Suppressor macrophage treated with lipopolysaccharide for 4 hours (primary cell): ENCODE measurements around the gene PDZD11.
A peak's percentile ranks its signal among the peaks of the same experiment; 100 is the strongest.
"Not testable (repeated sequence)": the region's sequence is repeated elsewhere in the genome, so short reads cannot be mapped to it uniquely, and the experiment has no call there.

Experiments
- DNase-seq: peaks from one replicate; pipeline ENCODE4 v3.0.0-alpha.2; 2020

PDZD11 gene

GRCh38 chrX:70289793-70290770 lies at the start of gene PDZD11, which contains the start of gene KIF4A:
PDZD11 (minus strand) TSS chrX:70289927; CDS start chrX:70289341, 586 bp downstream.
KIF4A (plus strand) TSS chrX:70290104; CDS start chrX:70290459, 355 bp downstream.
- DNase-seq = peak; percentile 85

- DNase-seq = peak; percentile 56
Measured at GRCh38 chrX:70338290-70338689, 48.6 kb upstream of the PDZD11 start.

GRCh38 chrX:70336767-70337166 lies 47.0 kb upstream of the PDZD11 start:
- peak; percentile 32 for DNase-seq

- DNase-seq = no peak
Measured at GRCh38 chrX:70332600-70332999, 42.9 kb upstream of the PDZD11 start.

- DNase-seq = no peak
Measured at GRCh38 chrX:70331161-70331560, 41.4 kb upstream of the PDZD11 start.

- no peak for DNase-seq
Measured at GRCh38 chrX:70324326-70324725, 34.6 kb upstream of the PDZD11 start.

- not testable (repeated sequence) for DNase-seq
Measured at GRCh38 chrX:70323628-70324027, 33.9 kb upstream of the PDZD11 start.

- DNase-seq = no peak
Measured at GRCh38 chrX:70322784-70323183, 33.1 kb upstream of the PDZD11 start.

- no peak for DNase-seq
Measured at GRCh38 chrX:70313503-70313902, 23.8 kb upstream of the PDZD11 start.

- DNase-seq = no peak
Measured at GRCh38 chrX:70301716-70302115, 12.0 kb upstream of the PDZD11 start.

GRCh38 chrX:70293621-70294020 lies 3.9 kb upstream of the PDZD11 start:
- DNase-seq = no peak

- no peak for DNase-seq
Measured at GRCh38 chrX:70292788-70293187, 3.1 kb upstream of the PDZD11 start.

- no peak for DNase-seq
Measured at GRCh38 chrX:70289168-70289792, 447 bp downstream of the PDZD11 start.

- DNase-seq = no peak
Measured at GRCh38 chrX:70281951-70282350, 7.8 kb downstream of the PDZD11 start, which contains the start of gene RAB41. RAB41 (plus strand) TSS chrX:70282172; CDS start chrX:70282218, 46 bp downstream.

GRCh38 chrX:70280573-70280972 lies 9.2 kb downstream of the PDZD11 start:
- DNase-seq = no peak

GRCh38 chrX:70279081-70279480 lies 10.6 kb downstream of the PDZD11 start:
- no peak for DNase-seq

- DNase-seq = not testable (repeated sequence)
Measured at GRCh38 chrX:70274029-70274428, 15.7 kb downstream of the PDZD11 start.

- no peak for DNase-seq
Measured at GRCh38 chrX:70268034-70268433, 21.7 kb downstream of the PDZD11 start, which contains the start of gene ARR3. ARR3 (plus strand) TSS chrX:70268334; CDS start chrX:70269386, 1,052 bp downstream.

- DNase-seq = no peak
Measured at GRCh38 chrX:70264784-70265183, 24.9 kb downstream of the PDZD11 start.

- DNase-seq = peak; percentile 1
Measured at GRCh38 chrX:70262952-70263567, 26.7 kb downstream of the PDZD11 start.

- DNase-seq = no peak
Measured at GRCh38 chrX:70260104-70260503, 29.6 kb downstream of the PDZD11 start, which contains the start of gene P2RY4. P2RY4 (minus strand) TSS chrX:70260204; CDS start chrX:70259624, 580 bp downstream.

- no peak for DNase-seq
Measured at GRCh38 chrX:70257423-70258288, 32.1 kb downstream of the PDZD11 start.
